Measurements from ENCODE around the gene LEUTX.
"Not testable (repeated sequence)": the region's sequence is repeated elsewhere in the genome, so short reads cannot be mapped to it uniquely, and the experiment has no call there.

The LEUTX gene

GRCh38 chr19:39808688-39809087 lies 30.0 kb downstream of the LEUTX start:
- H3K4me3 Mint-ChIP-seq, H3K4me1 Mint-ChIP-seq, DNase-seq: not testable (repeated sequence)

GRCh38 chr19:39809368-39809767 lies 30.7 kb downstream of the LEUTX start:
- Mint-ChIP-seq H3K4me3 (no peak overlapping the region), H3K27me3 (no peaks in the 10 kb centered on the region), H3K4me1 (no peaks in the 10 kb centered on the region), H3K9me3 (no peaks in the 10 kb centered on the region), H3K27ac (no peak overlapping the region)
- ATAC-seq (no peak), DNase-seq (no peak)

More at GRCh38 chr19:39808688-39809087, 30.0 kb downstream of the LEUTX start:
- H3K27ac Mint-ChIP-seq, ATAC-seq, H3K27me3 Mint-ChIP-seq, H3K9me3 Mint-ChIP-seq: not testable (repeated sequence)

- Mint-ChIP-seq H3K9me3 (no peaks in the 10 kb centered on the region), H3K27me3 (no peaks in the 10 kb centered on the region), H3K27ac (no peak overlapping the region), H3K4me3 (no peak overlapping the region), H3K4me1 (no peaks in the 10 kb centered on the region)
- ATAC-seq (no peak), DNase-seq (no peak)
These were observed 31.8 kb downstream of the LEUTX start for GRCh38 chr19:39810424-39810823.

GRCh38 chr19:39811064-39811463 lies 32.4 kb downstream of the LEUTX start:
- peaks cover 5% of the 10 kb centered on the region for H3K4me1 Mint-ChIP-seq
- no peak for DNase-seq
- no peaks in the 10 kb centered on the region for H3K27me3 Mint-ChIP-seq
- H3K27ac Mint-ChIP-seq: no peak overlapping the region
- ATAC-seq: no peak
- H3K9me3 Mint-ChIP-seq: no peaks in the 10 kb centered on the region
- no peak overlapping the region for H3K4me3 Mint-ChIP-seq

GRCh38 chr19:39813264-39813993 lies 34.8 kb downstream of the LEUTX start:
- peak overlapping the region in 1 of 2 donors; percentile 1 for H3K27ac Mint-ChIP-seq
- H3K9me3 Mint-ChIP-seq: no peaks in the 10 kb centered on the region

GRCh38 chr19:39814111-39814510 lies 35.5 kb downstream of the LEUTX start:
- not testable (repeated sequence) for H3K4me3 Mint-ChIP-seq, ATAC-seq, H3K27ac Mint-ChIP-seq

More at GRCh38 chr19:39813264-39813993, 34.8 kb downstream of the LEUTX start:
- ATAC-seq: no peak
- Mint-ChIP-seq H3K27me3 (no peaks in the 10 kb centered on the region), H3K4me1 (peaks cover 19% of the 10 kb centered on the region), H3K4me3 (no peak overlapping the region)
- no peak for DNase-seq

GRCh38 chr19:39814595-39814994 lies 35.9 kb downstream of the LEUTX start:
- peaks cover 30% of the 10 kb centered on the region for H3K4me1 Mint-ChIP-seq
- no peak overlapping the region for H3K4me3 Mint-ChIP-seq
- H3K9me3 Mint-ChIP-seq: no peaks in the 10 kb centered on the region
- no peak for ATAC-seq
- no peaks in the 10 kb centered on the region for H3K27me3 Mint-ChIP-seq
- no peak for DNase-seq
- no peak overlapping the region for H3K27ac Mint-ChIP-seq

More at GRCh38 chr19:39814111-39814510, 35.5 kb downstream of the LEUTX start:
- not testable (repeated sequence) for H3K9me3 Mint-ChIP-seq, DNase-seq, H3K27me3 Mint-ChIP-seq
- peaks cover 26% of the 10 kb centered on the region for H3K4me1 Mint-ChIP-seq

GRCh38 chr19:39816287-39817048 lies 37.8 kb downstream of the LEUTX start:
- Mint-ChIP-seq H3K27me3 (no peaks in the 10 kb centered on the region), H3K27ac (peak overlapping the region; percentile 50 to 55), H3K4me1 (peaks cover 32% of the 10 kb centered on the region), H3K4me3 (no peak overlapping the region), H3K9me3 (no peaks in the 10 kb centered on the region)
- DNase-seq (no peak), ATAC-seq (no peak)

GRCh38 chr19:39817888-39818561 lies 39.4 kb downstream of the LEUTX start:
- no peak for ATAC-seq
- Mint-ChIP-seq H3K27me3 (no peaks in the 10 kb centered on the region), H3K4me1 (peaks cover 32% of the 10 kb centered on the region), H3K4me3 (no peak overlapping the region), H3K9me3 (no peaks in the 10 kb centered on the region), H3K27ac (no peak overlapping the region)
- no peak for DNase-seq

GRCh38 chr19:39818626-39819097 lies 40.0 kb downstream of the LEUTX start:
- Mint-ChIP-seq H3K27ac (no peak overlapping the region), H3K27me3 (no peaks in the 10 kb centered on the region), H3K4me3 (no peak overlapping the region), H3K4me1 (peaks cover 32% of the 10 kb centered on the region), H3K9me3 (no peaks in the 10 kb centered on the region)
- DNase-seq (no peak), ATAC-seq (peak; percentile 43)

- no peaks in the 10 kb centered on the region for H3K27me3 Mint-ChIP-seq
- no peak overlapping the region for H3K4me3 Mint-ChIP-seq
- no peaks in the 10 kb centered on the region for H3K9me3 Mint-ChIP-seq
- no peak for ATAC-seq
- no peak overlapping the region for H3K27ac Mint-ChIP-seq
- DNase-seq: no peak
- peaks cover 32% of the 10 kb centered on the region for H3K4me1 Mint-ChIP-seq
These were observed 41.1 kb downstream of the LEUTX start for GRCh38 chr19:39819786-39820185.

GRCh38 chr19:39820696-39821095 lies 42.0 kb downstream of the LEUTX start:
- ATAC-seq (no peak), DNase-seq (no peak)
- Mint-ChIP-seq H3K4me3 (no peak overlapping the region), H3K27ac (no peak overlapping the region), H3K4me1 (peaks cover 31% of the 10 kb centered on the region), H3K9me3 (no peaks in the 10 kb centered on the region), H3K27me3 (no peaks in the 10 kb centered on the region)

GRCh38 chr19:39823686-39824085 lies 45.0 kb downstream of the LEUTX start:
- peaks cover 17% of the 10 kb centered on the region for H3K4me1 Mint-ChIP-seq
- no peak overlapping the region for H3K4me3 Mint-ChIP-seq
- H3K27me3 Mint-ChIP-seq: no peaks in the 10 kb centered on the region
- DNase-seq (no peak), ATAC-seq (no peak)
- H3K9me3 Mint-ChIP-seq: no peaks in the 10 kb centered on the region
- no peak overlapping the region for H3K27ac Mint-ChIP-seq

- Mint-ChIP-seq H3K4me3 (no peak overlapping the region), H3K27ac (peak overlapping the region in 1 of 2 donors; percentile 64), H3K9me3 (no peaks in the 10 kb centered on the region), H3K27me3 (no peaks in the 10 kb centered on the region), H3K4me1 (peaks cover 16% of the 10 kb centered on the region)
- ATAC-seq (peak; percentile 99), DNase-seq (peak; percentile 82 to 91)
These were observed 45.8 kb downstream of the LEUTX start for GRCh38 chr19:39824143-39825092.

- H3K4me3 Mint-ChIP-seq: peak overlapping the region in 1 of 2 donors; percentile 47
- DNase-seq: no peak
- no peak for ATAC-seq
- H3K9me3 Mint-ChIP-seq: no peaks in the 10 kb centered on the region
- peak overlapping the region; percentile 43 to 64 for H3K27ac Mint-ChIP-seq
- H3K27me3 Mint-ChIP-seq: no peaks in the 10 kb centered on the region
- H3K4me1 Mint-ChIP-seq: peaks cover 13% of the 10 kb centered on the region
These were observed 46.4 kb downstream of the LEUTX start for GRCh38 chr19:39825093-39825463.
